GM23338 (cell line): ENCODE measurements around the gene ZBTB46. TPM values are rescaled to one million over a fixed set of nuclear protein-coding genes. Genes with fewer than 3 reads are reported as not detected.

Experiments
- ATAC-seq: fragments of 200-7000 bp; cut with Tn5 transposase; 3 replicates; pipeline ENCODE4 v1.9.1; 2020
- DNase-seq: peaks from one replicate; pipeline ENCODE4 v3.0.0-alpha.2; 2015; ENCODE audit warnings: low spot score
- H2AFZ ChIP-seq: fragments of 200-600 bp; sonication (generic); 2 replicates; pipeline ENCODE4 v1.8.0; 2016; ENCODE audit warnings: antibody characterized with exemption, mild to moderate bottlenecking, moderate library complexity
- H3F3A ChIP-seq: fragments of 200-600 bp; sonication (generic); replicated peaks from 2 replicates; pipeline ENCODE4 v1.8.0; 2017; ENCODE audit warnings: antibody characterized with exemption, mixed run types, low read depth
- H3K27ac ChIP-seq: fragments of 200-600 bp; sonication (generic); 2 replicates; pipeline ENCODE4 v1.6.1; 2016; ENCODE audit warnings: low read depth
- H3K27me3 ChIP-seq: fragments of 200-600 bp; sonication (generic); 2 replicates; pipeline ENCODE4 v1.8.0; 2016; ENCODE audit warnings: mild to moderate bottlenecking, mixed run types, moderate library complexity; ENCODE audit not compliant: insufficient read depth
- H3K36me3 ChIP-seq: fragments of 200-600 bp; sonication (generic); 2 replicates; pipeline ENCODE4 v1.8.0; 2016; ENCODE audit warnings: mild to moderate bottlenecking; ENCODE audit not compliant: insufficient read depth
- H3K4me1 ChIP-seq: fragments of 200-600 bp; sonication (generic); 2 replicates; pipeline ENCODE4 v1.8.0; 2016; ENCODE audit warnings: mild to moderate bottlenecking, moderate library complexity; ENCODE audit not compliant: insufficient read depth
- H3K4me2 ChIP-seq: fragments of 200-600 bp; sonication (generic); 2 replicates; pipeline ENCODE4 v1.7.1; 2017; ENCODE audit warnings: mixed run types
- H3K4me3 ChIP-seq: fragments of 200-600 bp; sonication (generic); 2 replicates; pipeline ENCODE4 v1.6.1; 2016; ENCODE audit warnings: mixed run types
- H3K79me2 ChIP-seq: fragments of 200-600 bp; sonication (generic); replicated peaks from 2 replicates; pipeline ENCODE4 v1.8.0; 2017; ENCODE audit warnings: mild to moderate bottlenecking; ENCODE audit not compliant: insufficient read depth
- H3K9me2 ChIP-seq: fragments of 200-600 bp; sonication (generic); 2 replicates; pipeline ENCODE4 v1.8.0; 2017; ENCODE audit not compliant: insufficient read depth
- H4K20me1 ChIP-seq: fragments of 200-600 bp; sonication (generic); replicated peaks from 2 replicates; pipeline ENCODE4 v1.8.0; 2017; ENCODE audit warnings: mild to moderate bottlenecking; ENCODE audit not compliant: insufficient read depth
- H3K27ac Mint-ChIP-seq: 2 replicates; pipeline ENCODE4 v1.8.0; 2020; ENCODE audit warnings: inconsistent platforms, mild to moderate bottlenecking, moderate library complexity, mixed read lengths
- H3K27me3 Mint-ChIP-seq: 3 replicates; pipeline ENCODE4 v1.8.0; 2022; ENCODE audit warnings: low read depth, mild to moderate bottlenecking, moderate library complexity, mixed read lengths, inconsistent platforms; ENCODE audit not compliant: insufficient read depth, poor library complexity
- H3K36me3 Mint-ChIP-seq: 3 replicates; pipeline ENCODE4 v1.8.0; 2021; ENCODE audit warnings: low read depth, mild to moderate bottlenecking, inconsistent platforms, moderate library complexity, mixed read lengths
- H3K4me1 Mint-ChIP-seq: 3 replicates; pipeline ENCODE4 v1.8.0; 2020; ENCODE audit warnings: mild to moderate bottlenecking, inconsistent platforms, mixed read lengths
- H3K4me3 Mint-ChIP-seq: 3 replicates; pipeline ENCODE4 v1.8.0; 2021; ENCODE audit warnings: moderate library complexity, mild to moderate bottlenecking, inconsistent platforms, mixed read lengths
- H3K9me3 Mint-ChIP-seq: 3 replicates; pipeline ENCODE4 v1.8.0; 2020; ENCODE audit warnings: moderate library complexity, mild to moderate bottlenecking, inconsistent platforms, mixed read lengths
- CREB1 ChIP-seq: fragments of 250-450 bp; sonication (Bioruptor Pico); IDR thresholded peaks from 2 replicates; pipeline ENCODE4 v1.5.0; 2020; ENCODE audit warnings: low read depth, mild to moderate bottlenecking, moderate library complexity
- EZH2phosphoT487 ChIP-seq: fragments of 200-600 bp; sonication (generic); IDR thresholded peaks from one replicate; pipeline ENCODE4 v1.8.1; 2018; ENCODE audit warnings: antibody characterized with exemption; ENCODE audit not compliant: unreplicated experiment
- JUNB ChIP-seq: IDR thresholded peaks from one replicate; pipeline ENCODE4 v1.6.1; 2016; ENCODE audit warnings: antibody characterized with exemption; ENCODE audit not compliant: unreplicated experiment
- NANOG ChIP-seq: IDR thresholded peaks from 2 replicates; pipeline ENCODE4 v1.6.1; 2016; ENCODE audit warnings: antibody characterized with exemption, borderline replicate concordance
- REST ChIP-seq: IDR thresholded peaks from one replicate; pipeline ENCODE4 v1.6.1; 2018; ENCODE audit warnings: antibody characterized with exemption; ENCODE audit not compliant: unreplicated experiment
- ZNF114 ChIP-seq: fragments of 250-450 bp; sonication (Bioruptor Pico); IDR thresholded peaks from 2 replicates; pipeline ENCODE4 v1.5.0; 2020; ENCODE audit warnings: mild to moderate bottlenecking, moderate library complexity
- ZNF462 ChIP-seq: fragments of 250-450 bp; sonication (Bioruptor Pico); IDR thresholded peaks from 2 replicates; pipeline ENCODE4 v1.5.0; 2020; ENCODE audit warnings: mild to moderate bottlenecking, moderate library complexity
- polyA plus RNA-seq: library from polyadenylated mRNA; unstranded; fragments of >200 nt; fragmentation: Nextera tagmentation; extraction: Ambion mirVana; gene quantifications from 2 replicates; pipeline ENCODE4 v1.2.1, GENCODE V29; 2016
- total RNA-seq: library from RNA; depleted of rRNA; stranded (reverse); fragments of >200 nt; shearing (Covaris generic); gene quantifications from 2 replicates; pipeline ENCODE4 v1.2.3, GENCODE V29; 2014
- TF ChIP-seq, protein P1 (sequence below): IDR thresholded peaks from 2 replicates; pipeline ENCODE4 v1.6.1; 2016; ENCODE audit warnings: antibody characterized with exemption

The ZBTB46 gene
- total and polyA plus RNA-seq, 2 experiments from 2014 or later: 3.2 to 26.9 TPM

DNA sequence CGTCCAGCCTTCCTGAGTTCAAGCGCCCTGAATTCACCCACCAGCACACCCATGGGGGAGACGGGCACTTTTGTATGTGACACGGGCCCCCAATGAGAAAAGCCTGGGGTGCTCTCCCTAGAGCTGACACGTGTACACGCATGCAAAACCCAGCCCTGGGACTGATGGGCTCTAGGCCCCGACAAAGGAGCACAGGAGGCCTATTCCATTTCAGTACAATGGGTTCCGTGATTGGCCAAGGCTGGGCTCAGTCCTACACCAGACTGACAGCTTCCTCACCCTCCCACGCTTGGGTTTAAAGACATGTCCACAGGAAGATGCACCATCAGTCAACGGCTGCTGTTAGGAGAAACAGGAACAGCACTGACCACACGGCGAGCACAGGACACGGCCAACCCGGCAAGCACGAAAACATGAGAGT lies 8.8 kb downstream of the ZBTB46 start:
- Mint-ChIP-seq H3K36me3 (no peaks in the 10 kb centered on the region; the same call in 2 of the 3 replicates), H3K4me3 (no peak overlapping the region), H3K9me3 (no peaks in the 10 kb centered on the region), H3K27ac (no peak overlapping the region), H3K27me3 (peaks cover 15% of the 10 kb centered on the region), H3K4me1 (peaks cover 21% of the 10 kb centered on the region)
- Histone ChIP-seq H3K9me2 (no peaks in the 10 kb centered on the region), H3F3A (peaks cover 17% of the 10 kb centered on the region; the same call in 1 of the 2 replicates), H3K79me2 (peaks cover 77% of the 10 kb centered on the region), H3K27me3 (no peaks in the 10 kb centered on the region), H3K4me3 (no peak overlapping the region), H3K4me2 (no peak overlapping the region), H4K20me1 (peaks cover 25% of the 10 kb centered on the region), H3K27ac (no peak overlapping the region), H3K4me1 (no peaks in the 10 kb centered on the region), H2AFZ (no peak overlapping the region), H3K36me3 (no peaks in the 10 kb centered on the region)
- no peak for TF ChIP-seq REST
- no peak for TF ChIP-seq NANOG
- TF ChIP-seq ZNF114 (CRISPR knock-in tag): no peak
- TF ChIP-seq, protein P1, sequence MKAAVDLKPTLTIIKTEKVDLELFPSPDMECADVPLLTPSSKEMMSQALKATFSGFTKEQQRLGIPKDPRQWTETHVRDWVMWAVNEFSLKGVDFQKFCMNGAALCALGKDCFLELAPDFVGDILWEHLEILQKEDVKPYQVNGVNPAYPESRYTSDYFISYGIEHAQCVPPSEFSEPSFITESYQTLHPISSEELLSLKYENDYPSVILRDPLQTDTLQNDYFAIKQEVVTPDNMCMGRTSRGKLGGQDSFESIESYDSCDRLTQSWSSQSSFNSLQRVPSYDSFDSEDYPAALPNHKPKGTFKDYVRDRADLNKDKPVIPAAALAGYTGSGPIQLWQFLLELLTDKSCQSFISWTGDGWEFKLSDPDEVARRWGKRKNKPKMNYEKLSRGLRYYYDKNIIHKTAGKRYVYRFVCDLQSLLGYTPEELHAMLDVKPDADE: no peak
- no peak for TF ChIP-seq CREB1 (CRISPR knock-in tag)
- no peak for TF ChIP-seq ZNF462 (CRISPR knock-in tag)
- TF ChIP-seq EZH2phosphoT487: no peak
- no peak for TF ChIP-seq JUNB
- no peak for DNase-seq
- ATAC-seq: no peak
